Mesenchymal stem cell (in vitro differentiated cells and primary cell): ENCODE data around the gene GGT6.

Experiments used
- DNase-seq: peaks from one replicate; pipeline ENCODE4 v3.0.0-alpha.2; 2013
- H2AFZ ChIP-seq: one replicate; pipeline ENCODE4 v1.6.1; 2013; ENCODE audit warnings: low read depth, mild to moderate bottlenecking, control low read depth, inconsistent platforms, low read length, moderate library complexity
- H2AK5ac ChIP-seq: 2 replicates; pipeline ENCODE4 v1.6.1; 2013; ENCODE audit warnings: low read length, moderate library complexity, mild to moderate bottlenecking, inconsistent platforms; ENCODE audit not compliant: severe bottlenecking
- H2BK120ac ChIP-seq: one replicate; pipeline ENCODE4 v1.6.1; 2013; ENCODE audit warnings: low read depth, mild to moderate bottlenecking, inconsistent platforms, low read length, moderate library complexity
- H2BK12ac ChIP-seq, 2 experiments: one replicate each; pipeline ENCODE4 v1.6.1; 2013; ENCODE audit warnings: inconsistent platforms in 2 of 2, low read length in 2 of 2, mild to moderate bottlenecking in 2 of 2, moderate library complexity in 2 of 2, control low read depth in 1 of 2
- H2BK15ac ChIP-seq: one replicate; pipeline ENCODE4 v1.6.1; 2013; ENCODE audit warnings: mild to moderate bottlenecking, low read depth, inconsistent platforms; ENCODE audit not compliant: poor library complexity, severe bottlenecking
- H2BK5ac ChIP-seq: 2 replicates; pipeline ENCODE4 v1.6.1; 2013; ENCODE audit warnings: low read depth, mild to moderate bottlenecking, low read length, control low read depth, inconsistent platforms; ENCODE audit not compliant: poor library complexity, severe bottlenecking
- H3K14ac ChIP-seq, 2 experiments: one replicate each; pipeline ENCODE4 v1.6.1; 2013; ENCODE audit warnings: inconsistent platforms in 2 of 2, low read length in 2 of 2, control low read depth in 1 of 2, mild to moderate bottlenecking in 1 of 2, moderate library complexity in 1 of 2
- H3K18ac ChIP-seq, 2 experiments: one replicate each; pipeline ENCODE4 v1.6.1; 2013; ENCODE audit warnings: inconsistent platforms in 2 of 2, low read length in 2 of 2, control low read depth in 1 of 2, low read depth in 1 of 2, mild to moderate bottlenecking in 1 of 2
- H3K23ac ChIP-seq, 2 experiments: one replicate each; pipeline ENCODE4 v1.6.1; 2013; ENCODE audit warnings: inconsistent platforms in 2 of 2, low read length in 2 of 2, mild to moderate bottlenecking in 2 of 2, moderate library complexity in 2 of 2, control low read depth in 1 of 2
- H3K27ac ChIP-seq: 2 replicates; pipeline ENCODE4 v1.5.1; 2013; ENCODE audit warnings: mild to moderate bottlenecking, moderate library complexity, low read length, control low read depth, inconsistent platforms; ENCODE audit not compliant: poor library complexity, severe bottlenecking
- H3K27me3 ChIP-seq, 2 experiments: 2 replicates each; pipeline versions ENCODE4 v1.6.1 to v1.7.0; 2013; ENCODE audit warnings: low read length in 2 of 2, mild to moderate bottlenecking in 2 of 2, moderate library complexity in 2 of 2, control low read depth in 1 of 2, inconsistent platforms in 1 of 2; ENCODE audit not compliant: control insufficient read depth in 1 of 2, insufficient read depth in 1 of 2
- H3K36me3 ChIP-seq, 2 experiments: 2 replicates each; pipeline versions ENCODE4 v1.6.1 to v1.7.0; 2013; ENCODE audit warnings: low read length in 2 of 2, control low read depth in 1 of 2, inconsistent platforms in 1 of 2, low read depth in 1 of 2, mild to moderate bottlenecking in 1 of 2; ENCODE audit not compliant: insufficient read depth in 2 of 2, control insufficient read depth in 1 of 2
- H3K4ac ChIP-seq, 2 experiments: one replicate each; pipeline ENCODE4 v1.6.1; 2013; ENCODE audit warnings: inconsistent platforms in 2 of 2, low read length in 2 of 2, mild to moderate bottlenecking in 2 of 2, moderate library complexity in 2 of 2, control low read depth in 1 of 2, low read depth in 1 of 2
- H3K4me1 ChIP-seq: 2 replicates; pipeline ENCODE4 v1.6.1; 2013; ENCODE audit warnings: low read depth, low read length, control low read depth; ENCODE audit not compliant: control insufficient read depth, insufficient read depth
- H3K4me2 ChIP-seq: 2 replicates; pipeline ENCODE4 v1.6.1; 2013; ENCODE audit warnings: low read length, mild to moderate bottlenecking, inconsistent platforms; ENCODE audit not compliant: poor library complexity, severe bottlenecking
- H3K4me3 ChIP-seq, 2 experiments: 2 replicates each; pipeline versions ENCODE4 v1.5.1 to v1.7.0; 2013; ENCODE audit warnings: low read length in 2 of 2, mild to moderate bottlenecking in 2 of 2, control low read depth in 1 of 2, low read depth in 1 of 2; ENCODE audit not compliant: insufficient read depth in 1 of 2
- H3K79me1 ChIP-seq: replicated peaks from 2 replicates; pipeline ENCODE4 v1.6.1; 2013; ENCODE audit warnings: mild to moderate bottlenecking, control low read depth, low read length, inconsistent platforms; ENCODE audit not compliant: poor library complexity, severe bottlenecking
- H3K9ac ChIP-seq: 2 replicates; pipeline ENCODE4 v1.7.0; 2013; ENCODE audit warnings: mild to moderate bottlenecking, low read length, moderate library complexity
- H3K9me3 ChIP-seq: 2 replicates; pipeline ENCODE4 v1.7.0; 2013; ENCODE audit warnings: mild to moderate bottlenecking, low read length; ENCODE audit not compliant: control insufficient read depth
- H4K8ac ChIP-seq: one replicate; pipeline ENCODE4 v1.6.1; 2013; ENCODE audit warnings: inconsistent platforms, mild to moderate bottlenecking, low read length, moderate library complexity
- H4K91ac ChIP-seq: one replicate; pipeline ENCODE4 v1.6.1; 2013; ENCODE audit warnings: mild to moderate bottlenecking, low read length, inconsistent platforms
- WGBS: methylation state at CpG from one replicate; pipeline ENCODE4 v1.1.7; 2013; ENCODE audit warnings: mixed read lengths; 5-methylcytosine and 5-hydroxymethylcytosine counted together

The GGT6 gene

DNA sequence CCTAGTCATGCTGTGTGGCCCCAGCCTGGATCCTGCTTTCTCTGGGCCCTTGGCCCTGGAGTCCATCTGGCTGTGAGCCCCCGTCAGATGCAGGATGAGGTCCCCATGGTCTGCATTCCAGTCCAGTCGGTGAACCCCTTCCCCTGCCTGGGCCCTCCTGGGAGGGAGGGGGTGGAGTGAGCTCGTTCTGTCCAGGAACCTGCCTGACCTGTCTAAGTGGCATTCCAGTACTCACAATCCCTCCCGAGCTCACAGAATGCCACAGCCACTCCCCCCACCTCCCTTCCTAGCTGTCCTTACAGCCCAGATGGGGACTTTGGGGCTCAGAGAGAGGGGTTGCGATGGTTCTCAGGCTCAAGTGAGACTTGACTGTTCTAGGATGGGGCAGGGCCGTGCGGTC is 46.2 kb downstream of the GGT6 start:
- no peak overlapping the region for H3K4me3 ChIP-seq
- H4K8ac ChIP-seq: peak overlapping the region; percentile 38
- H2AK5ac ChIP-seq: no peak overlapping the region
- peak overlapping the region; percentile 32 for H4K91ac ChIP-seq
- no peak overlapping the region for H2BK12ac ChIP-seq
- no peak overlapping the region for H3K14ac ChIP-seq
- no peak overlapping the region for H2BK15ac ChIP-seq
- no peak overlapping the region for H3K9ac ChIP-seq
- H3K18ac ChIP-seq: no peak overlapping the region
- peaks cover 17 to 51% of the 10 kb centered on the region in 2 experiments for H3K27me3 ChIP-seq
- H3K9me3 ChIP-seq: no peaks in the 10 kb centered on the region
- peaks cover 6% of the 10 kb centered on the region for H3K79me1 ChIP-seq
- 78% methylated on average over 3 of the region's 7 CpGs for WGBS
- H2AFZ ChIP-seq: no peak overlapping the region
- no peak overlapping the region for H3K4me2 ChIP-seq
- H3K23ac ChIP-seq: no peak overlapping the region
- no peak for DNase-seq
- no peak overlapping the region for H2BK5ac ChIP-seq
- H3K36me3 ChIP-seq: peaks cover 0 to 45% of the 10 kb centered on the region in 2 experiments
- no peak overlapping the region for H2BK120ac ChIP-seq
- H3K4ac ChIP-seq: no peak overlapping the region
- no peak overlapping the region for H3K27ac ChIP-seq
- H3K4me1 ChIP-seq: peaks cover 18% of the 10 kb centered on the region

GRCh38 chr17:4513113-4514032 is 47.0 kb downstream of the GGT6 start:
- Histone ChIP-seq H3K9ac (no peak overlapping the region), H2BK120ac (no peak overlapping the region), H3K4ac (no peak overlapping the region), H3K14ac (peak overlapping the region in 1 of 2 experiments; percentile 90), H2BK12ac (no peak overlapping the region), H2AK5ac (no peak overlapping the region), H3K18ac (no peak overlapping the region), H4K8ac (no peak overlapping the region), H3K4me1 (peaks cover 18% of the 10 kb centered on the region), H3K4me2 (no peak overlapping the region), H4K91ac (peak overlapping the region; percentile 34), H2BK15ac (no peak overlapping the region), H2BK5ac (no peak overlapping the region), H3K79me1 (peaks cover 6% of the 10 kb centered on the region), H3K27me3 (peaks cover 19 to 46% of the 10 kb centered on the region in 2 experiments), H3K27ac (no peak overlapping the region), H3K4me3 (no peak overlapping the region), H3K9me3 (no peaks in the 10 kb centered on the region), H2AFZ (no peak overlapping the region), H3K23ac (no peak overlapping the region), H3K36me3 (peaks cover 0 to 37% of the 10 kb centered on the region in 2 experiments)
- WGBS: 85% methylated on average over 24 of the region's 24 CpGs
- no peak for DNase-seq

GRCh38 chr17:4512156-4513112 is 47.9 kb downstream of the GGT6 start:
- Histone ChIP-seq H2BK120ac (no peak overlapping the region), H3K79me1 (peaks cover 6% of the 10 kb centered on the region), H3K27ac (no peak overlapping the region), H3K4me2 (no peak overlapping the region), H3K9ac (no peak overlapping the region), H2AFZ (no peak overlapping the region), H3K4me3 (no peak overlapping the region), H2AK5ac (no peak overlapping the region), H2BK5ac (no peak overlapping the region), H4K8ac (no peak overlapping the region), H3K23ac (no peak overlapping the region), H3K27me3 (peaks cover 19 to 51% of the 10 kb centered on the region in 2 experiments), H3K14ac (peak overlapping the region in 1 of 2 experiments; percentile 28), H2BK15ac (no peak overlapping the region), H2BK12ac (no peak overlapping the region), H3K18ac (no peak overlapping the region), H3K4ac (no peak overlapping the region), H3K9me3 (no peaks in the 10 kb centered on the region), H3K36me3 (peaks cover 0 to 42% of the 10 kb centered on the region in 2 experiments), H3K4me1 (peaks cover 18% of the 10 kb centered on the region), H4K91ac (no peak overlapping the region)
- DNase-seq: no peak
- 86% methylated on average over 31 of the region's 31 CpGs for WGBS
